ENCODE data around the gene ALX4.

DNA sequence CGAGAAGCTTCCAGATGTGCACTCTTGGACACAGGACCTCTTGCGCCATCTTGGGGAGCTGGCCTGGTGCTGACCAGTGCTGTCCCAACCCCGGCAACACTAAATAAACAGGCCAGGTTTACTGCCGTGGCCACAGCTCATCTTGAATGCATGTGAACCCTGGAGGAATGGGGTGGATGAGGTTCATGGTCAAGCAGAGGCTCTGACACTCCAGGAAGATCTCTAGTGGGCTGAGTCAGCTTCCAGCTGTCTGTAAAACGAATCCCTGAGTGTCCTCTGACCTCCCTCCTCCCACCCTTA lies 51.8 kb downstream of the ALX4 start:
- no peak for TF ChIP-seq POLR2AphosphoS5 (IDR thresholded peaks at IDR 0.05; ENCODE audit: low read depth, low read length)
- TF ChIP-seq POLR2A (IDR thresholded peaks at IDR 0.05; ENCODE audit: low read depth, low read length), result no peak
- TF ChIP-seq SPI1 (IDR thresholded peaks at IDR 0.05; ENCODE audit: low read depth, low read length), result no peak
- TF ChIP-seq TAF1 (IDR thresholded peaks at IDR 0.05; ENCODE audit: low read depth, low read length), result no peak

Data from GM12891 (cell line).